HUES6 (cell line): ENCODE results near the gene ITPA.
"Not testable (repeated sequence)": the region's sequence is repeated elsewhere in the genome, so short reads cannot be mapped to it uniquely, and the experiment has no call there.

Source experiments
- H3K27ac ChIP-seq: 2 replicates; pipeline ENCODE4 v1.7.0; 2013; ENCODE audit warnings: low read depth, mild to moderate bottlenecking, low read length, inconsistent platforms
- H3K27me3 ChIP-seq: 2 replicates; pipeline ENCODE4 v1.6.1; 2013; ENCODE audit warnings: low read length; ENCODE audit not compliant: control insufficient read depth, insufficient read depth
- H3K36me3 ChIP-seq: 2 replicates; pipeline ENCODE4 v1.6.1; 2013; ENCODE audit warnings: low read length; ENCODE audit not compliant: control insufficient read depth, insufficient read depth
- H3K4me1 ChIP-seq: 2 replicates; pipeline ENCODE4 v1.6.1; 2013; ENCODE audit warnings: low read length; ENCODE audit not compliant: control insufficient read depth, insufficient read depth
- H3K4me3 ChIP-seq: 2 replicates; pipeline ENCODE4 v1.5.1; 2013; ENCODE audit warnings: low read depth, low read length
- H3K9ac ChIP-seq: one replicate; pipeline ENCODE4 v1.6.1; 2013; ENCODE audit warnings: mild to moderate bottlenecking, low read length
- H3K9me3 ChIP-seq: 2 replicates; pipeline ENCODE4 v1.6.1; 2013; ENCODE audit warnings: low read depth, low read length; ENCODE audit not compliant: control insufficient read depth, insufficient read depth

ITPA gene

GRCh38 chr20:3208786-3209256 lies 477 bp upstream of the ITPA start:
- peaks cover 4% of the 10 kb centered on the region; the same call in 1 of the 2 replicates for H3K4me1 ChIP-seq
- H3K9me3 ChIP-seq = no peaks in the 10 kb centered on the region
- peak overlapping the region; percentile 69; the same call in 1 of the 2 replicates for H3K27ac ChIP-seq
- peak overlapping the region; percentile 93 for H3K9ac ChIP-seq
- H3K36me3 ChIP-seq = peaks cover 13% of the 10 kb centered on the region
- H3K4me3 ChIP-seq = peak overlapping the region; percentile 82
- H3K27me3 ChIP-seq = no peaks in the 10 kb centered on the region

GRCh38 chr20:3209946-3210317 lies 634 bp downstream of the ITPA start:
- Histone ChIP-seq H3K4me1 (peaks cover 4% of the 10 kb centered on the region; the same call in 1 of the 2 replicates), H3K27ac (0 out of 2 replicates have a peak overlapping the region, but pooled peaks have one; percentile 69), H3K9ac (peak overlapping the region; percentile 93), H3K27me3 (no peaks in the 10 kb centered on the region), H3K36me3 (peaks cover 21% of the 10 kb centered on the region), H3K4me3 (peak overlapping the region; percentile 82), H3K9me3 (no peaks in the 10 kb centered on the region)

GRCh38 chr20:3210346-3210745 lies 1.0 kb downstream of the ITPA start:
- no peak overlapping the region for H3K27ac ChIP-seq

GRCh38 chr20:3213226-3213625 lies 3.9 kb downstream of the ITPA start:
- H3K9me3 ChIP-seq = no peaks in the 10 kb centered on the region
- no peak overlapping the region for H3K4me3 ChIP-seq
- H3K9ac ChIP-seq = no peak overlapping the region
- no peak overlapping the region for H3K27ac ChIP-seq
- H3K27me3 ChIP-seq = no peaks in the 10 kb centered on the region
- peaks cover 38% of the 10 kb centered on the region for H3K36me3 ChIP-seq
- peaks cover 4% of the 10 kb centered on the region; the same call in 1 of the 2 replicates for H3K4me1 ChIP-seq

More at GRCh38 chr20:3210346-3210745, 1.0 kb downstream of the ITPA start:
- Histone ChIP-seq H3K9ac (peak overlapping the region; percentile 93), H3K4me3 (peak overlapping the region; percentile 82), H3K4me1 (peaks cover 4% of the 10 kb centered on the region; the same call in 1 of the 2 replicates), H3K9me3 (no peaks in the 10 kb centered on the region), H3K27me3 (no peaks in the 10 kb centered on the region), H3K36me3 (peaks cover 25% of the 10 kb centered on the region)

- not testable (repeated sequence) for H3K27ac ChIP-seq, H3K9ac ChIP-seq, H3K9me3 ChIP-seq, H3K27me3 ChIP-seq, H3K4me3 ChIP-seq, H3K4me1 ChIP-seq
- H3K36me3 ChIP-seq = peaks cover 52% of the 10 kb centered on the region
Measured at GRCh38 chr20:3215359-3215917, 6.1 kb downstream of the ITPA start.

GRCh38 chr20:3218307-3218988 lies 9.2 kb downstream of the ITPA start:
- H3K27ac ChIP-seq = no peak overlapping the region
- H3K4me3 ChIP-seq = no peak overlapping the region
- no peak overlapping the region for H3K9ac ChIP-seq
- no peaks in the 10 kb centered on the region for H3K27me3 ChIP-seq
- H3K36me3 ChIP-seq = peaks cover 72% of the 10 kb centered on the region
- peaks cover 10% of the 10 kb centered on the region; the same call in 1 of the 2 replicates for H3K4me1 ChIP-seq
- H3K9me3 ChIP-seq = no peaks in the 10 kb centered on the region

- H3K36me3 ChIP-seq = peaks cover 58% of the 10 kb centered on the region
- no peaks in the 10 kb centered on the region for H3K9me3 ChIP-seq
- H3K27me3 ChIP-seq = no peaks in the 10 kb centered on the region
- H3K27ac ChIP-seq = no peak overlapping the region
- no peak overlapping the region for H3K9ac ChIP-seq
- H3K4me3 ChIP-seq = no peak overlapping the region
- H3K4me1 ChIP-seq = peaks cover 10% of the 10 kb centered on the region; the same call in 1 of the 2 replicates
Measured at GRCh38 chr20:3221398-3222226, 12.3 kb downstream of the ITPA start.

GRCh38 chr20:3222635-3223600 lies 13.6 kb downstream of the ITPA start:
- H3K27ac ChIP-seq = no peak overlapping the region
- H3K9ac ChIP-seq = no peak overlapping the region
- H3K36me3 ChIP-seq = peaks cover 60% of the 10 kb centered on the region
- H3K4me3 ChIP-seq = no peak overlapping the region
- no peaks in the 10 kb centered on the region for H3K9me3 ChIP-seq
- peaks cover 10% of the 10 kb centered on the region; the same call in 1 of the 2 replicates for H3K4me1 ChIP-seq
- no peaks in the 10 kb centered on the region for H3K27me3 ChIP-seq

GRCh38 chr20:3223651-3223993 lies 14.3 kb downstream of the ITPA start:
- Histone ChIP-seq H3K27me3 (no peaks in the 10 kb centered on the region), H3K4me1 (peaks cover 5% of the 10 kb centered on the region; the same call in 1 of the 2 replicates), H3K9ac (no peak overlapping the region), H3K27ac (no peak overlapping the region), H3K4me3 (no peak overlapping the region), H3K36me3 (peaks cover 64% of the 10 kb centered on the region), H3K9me3 (no peaks in the 10 kb centered on the region)

GRCh38 chr20:3223994-3224680 lies 14.8 kb downstream of the ITPA start:
- Histone ChIP-seq H3K27ac (no peak overlapping the region), H3K27me3 (no peaks in the 10 kb centered on the region), H3K9ac (no peak overlapping the region), H3K9me3 (no peaks in the 10 kb centered on the region), H3K4me3 (no peak overlapping the region), H3K4me1 (peaks cover 4% of the 10 kb centered on the region; the same call in 1 of the 2 replicates), H3K36me3 (peaks cover 64% of the 10 kb centered on the region)
